ENCODE measurements around the gene ZNF224.

DNA sequence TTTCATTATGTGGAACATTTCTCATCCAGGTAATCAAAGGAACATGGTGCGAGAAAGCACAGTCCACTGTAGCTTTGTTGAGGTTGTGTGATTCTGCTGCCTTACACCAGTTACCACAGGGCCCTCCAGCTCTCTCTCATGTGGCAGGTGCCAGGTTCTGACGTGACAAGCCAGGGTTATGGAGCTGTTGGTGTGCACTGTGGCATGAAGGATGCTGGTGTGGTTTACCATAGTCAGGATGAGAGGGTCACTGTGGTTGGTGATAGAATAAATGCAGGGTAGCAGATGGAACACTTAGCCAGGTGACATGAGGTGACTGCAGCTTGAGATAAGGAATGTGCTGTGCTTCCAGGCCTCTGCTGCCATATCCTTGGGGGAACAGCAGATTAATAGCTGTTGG, 34.9 kb upstream of the ZNF224 start:
- TF ChIP-seq, protein P1, sequence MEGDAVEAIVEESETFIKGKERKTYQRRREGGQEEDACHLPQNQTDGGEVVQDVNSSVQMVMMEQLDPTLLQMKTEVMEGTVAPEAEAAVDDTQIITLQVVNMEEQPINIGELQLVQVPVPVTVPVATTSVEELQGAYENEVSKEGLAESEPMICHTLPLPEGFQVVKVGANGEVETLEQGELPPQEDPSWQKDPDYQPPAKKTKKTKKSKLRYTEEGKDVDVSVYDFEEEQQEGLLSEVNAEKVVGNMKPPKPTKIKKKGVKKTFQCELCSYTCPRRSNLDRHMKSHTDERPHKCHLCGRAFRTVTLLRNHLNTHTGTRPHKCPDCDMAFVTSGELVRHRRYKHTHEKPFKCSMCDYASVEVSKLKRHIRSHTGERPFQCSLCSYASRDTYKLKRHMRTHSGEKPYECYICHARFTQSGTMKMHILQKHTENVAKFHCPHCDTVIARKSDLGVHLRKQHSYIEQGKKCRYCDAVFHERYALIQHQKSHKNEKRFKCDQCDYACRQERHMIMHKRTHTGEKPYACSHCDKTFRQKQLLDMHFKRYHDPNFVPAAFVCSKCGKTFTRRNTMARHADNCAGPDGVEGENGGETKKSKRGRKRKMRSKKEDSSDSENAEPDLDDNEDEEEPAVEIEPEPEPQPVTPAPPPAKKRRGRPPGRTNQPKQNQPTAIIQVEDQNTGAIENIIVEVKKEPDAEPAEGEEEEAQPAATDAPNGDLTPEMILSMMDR (IDR thresholded peaks at IDR 0.05 in 4 of 5, conservative IDR thresholded peaks at IDR 0.05 in 1 of 5): no peak
- TF ChIP-seq POLR2A (IDR thresholded peaks at IDR 0.05): no peak
